IPS-15b (cell line): ENCODE results near the gene MAP1LC3C.
"Not testable (repeated sequence)": the region's sequence is repeated elsewhere in the genome, so short reads cannot be mapped to it uniquely, and the experiment has no call there.

Experiments used
- H3K27me3 ChIP-seq: one replicate; pipeline ENCODE4 v1.6.1; 2013; ENCODE audit warnings: low read length; ENCODE audit not compliant: control insufficient read depth, insufficient read depth
- H3K36me3 ChIP-seq: one replicate; pipeline ENCODE4 v1.6.1; 2013; ENCODE audit warnings: low read length; ENCODE audit not compliant: control insufficient read depth, insufficient read depth
- H3K4me1 ChIP-seq: one replicate; pipeline ENCODE4 v1.6.1; 2013; ENCODE audit warnings: mild to moderate bottlenecking, low read length; ENCODE audit not compliant: control insufficient read depth, insufficient read depth
- H3K4me3 ChIP-seq: one replicate; pipeline ENCODE4 v1.5.1; 2013; ENCODE audit warnings: low read depth, low read length
- H3K9ac ChIP-seq: one replicate; pipeline ENCODE4 v1.6.1; 2013; ENCODE audit warnings: low read depth, mild to moderate bottlenecking, low read length
- H3K9me3 ChIP-seq: one replicate; pipeline ENCODE4 v1.6.1; 2013; ENCODE audit warnings: mild to moderate bottlenecking, low read length; ENCODE audit not compliant: control insufficient read depth, insufficient read depth

The MAP1LC3C gene

GRCh38 chr1:241990040-241990439 is 8.9 kb downstream of the MAP1LC3C start:
- Histone ChIP-seq H3K36me3 (no peaks in the 10 kb centered on the region), H3K9me3 (no peaks in the 10 kb centered on the region), H3K4me3 (no peak overlapping the region), H3K9ac (no peak overlapping the region), H3K4me1 (no peaks in the 10 kb centered on the region), H3K27me3 (no peaks in the 10 kb centered on the region)

GRCh38 chr1:241988389-241988930 is 10.4 kb downstream of the MAP1LC3C start:
- H3K27me3 ChIP-seq, H3K36me3 ChIP-seq, H3K9ac ChIP-seq, H3K4me3 ChIP-seq, H3K4me1 ChIP-seq, H3K9me3 ChIP-seq: not testable (repeated sequence)

DNA sequence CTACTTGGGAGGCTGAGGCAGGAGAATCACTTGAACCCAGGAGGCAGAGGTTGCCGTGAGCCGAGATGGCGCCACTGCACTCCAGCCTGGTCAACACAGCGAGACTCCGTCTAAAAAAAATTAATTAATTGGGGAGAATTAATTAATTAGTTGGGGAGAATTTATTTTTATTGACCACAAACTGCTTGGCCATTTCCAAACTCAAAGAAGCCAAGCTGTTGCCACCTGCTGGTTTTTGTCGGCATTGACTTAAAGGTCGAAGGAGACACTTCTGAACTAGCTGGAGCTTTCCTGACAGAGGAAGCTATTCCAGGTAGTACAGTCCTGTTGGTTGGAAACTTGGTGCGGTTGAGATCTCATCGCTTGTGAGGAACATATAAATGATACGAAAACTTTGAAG is 13.1 kb downstream of the MAP1LC3C start:
- Histone ChIP-seq H3K9me3 (no peaks in the 10 kb centered on the region), H3K36me3 (no peaks in the 10 kb centered on the region), H3K4me3 (no peak overlapping the region), H3K27me3 (no peaks in the 10 kb centered on the region), H3K9ac (no peak overlapping the region), H3K4me1 (no peaks in the 10 kb centered on the region)

GRCh38 chr1:241979926-241980325 is 19.0 kb downstream of the MAP1LC3C start:
- H3K9me3 ChIP-seq: no peaks in the 10 kb centered on the region
- H3K27me3 ChIP-seq: no peaks in the 10 kb centered on the region
- H3K4me3 ChIP-seq: no peak overlapping the region
- no peaks in the 10 kb centered on the region for H3K4me1 ChIP-seq
- H3K9ac ChIP-seq: no peak overlapping the region
- H3K36me3 ChIP-seq: no peaks in the 10 kb centered on the region

GRCh38 chr1:241979071-241979470 is 19.8 kb downstream of the MAP1LC3C start:
- no peaks in the 10 kb centered on the region for H3K27me3 ChIP-seq
- no peak overlapping the region for H3K4me3 ChIP-seq
- no peak overlapping the region for H3K9ac ChIP-seq
- no peaks in the 10 kb centered on the region for H3K36me3 ChIP-seq
- H3K4me1 ChIP-seq: no peaks in the 10 kb centered on the region
- no peaks in the 10 kb centered on the region for H3K9me3 ChIP-seq

DNA sequence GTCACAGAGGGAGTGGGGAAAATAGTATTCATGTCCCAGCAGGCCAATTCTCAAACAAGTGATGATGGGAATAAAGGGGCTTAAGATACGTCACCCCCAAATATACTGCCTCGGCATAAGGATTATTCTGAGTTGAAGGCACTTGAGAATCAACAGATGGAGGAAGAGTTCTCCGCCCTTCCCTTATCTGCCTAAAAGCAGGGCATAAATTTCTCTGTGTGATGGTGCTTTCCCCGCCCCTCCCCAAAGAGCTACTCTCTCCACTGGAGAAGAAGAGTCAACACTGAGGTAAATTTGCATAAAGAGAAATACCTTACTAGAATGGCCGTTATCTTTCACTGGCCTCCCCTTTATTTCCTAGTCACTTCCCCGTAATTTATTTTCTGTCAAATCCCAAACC is 22.7 kb downstream of the MAP1LC3C start:
- Histone ChIP-seq H3K36me3 (no peaks in the 10 kb centered on the region), H3K9ac (no peak overlapping the region), H3K9me3 (no peaks in the 10 kb centered on the region), H3K4me1 (no peaks in the 10 kb centered on the region), H3K4me3 (no peak overlapping the region), H3K27me3 (no peaks in the 10 kb centered on the region)

GRCh38 chr1:241972703-241973369 is 26.1 kb downstream of the MAP1LC3C start:
- no peak overlapping the region for H3K9ac ChIP-seq
- H3K9me3 ChIP-seq: no peaks in the 10 kb centered on the region
- no peak overlapping the region for H3K4me3 ChIP-seq
- peaks cover 2% of the 10 kb centered on the region for H3K4me1 ChIP-seq
- H3K36me3 ChIP-seq: no peaks in the 10 kb centered on the region
- no peaks in the 10 kb centered on the region for H3K27me3 ChIP-seq

GRCh38 chr1:241968611-241969010 is 30.3 kb downstream of the MAP1LC3C start:
- no peak overlapping the region for H3K4me3 ChIP-seq
- no peaks in the 10 kb centered on the region for H3K27me3 ChIP-seq
- peaks cover 2% of the 10 kb centered on the region for H3K4me1 ChIP-seq
- no peaks in the 10 kb centered on the region for H3K9me3 ChIP-seq
- H3K9ac ChIP-seq: no peak overlapping the region
- no peaks in the 10 kb centered on the region for H3K36me3 ChIP-seq

DNA sequence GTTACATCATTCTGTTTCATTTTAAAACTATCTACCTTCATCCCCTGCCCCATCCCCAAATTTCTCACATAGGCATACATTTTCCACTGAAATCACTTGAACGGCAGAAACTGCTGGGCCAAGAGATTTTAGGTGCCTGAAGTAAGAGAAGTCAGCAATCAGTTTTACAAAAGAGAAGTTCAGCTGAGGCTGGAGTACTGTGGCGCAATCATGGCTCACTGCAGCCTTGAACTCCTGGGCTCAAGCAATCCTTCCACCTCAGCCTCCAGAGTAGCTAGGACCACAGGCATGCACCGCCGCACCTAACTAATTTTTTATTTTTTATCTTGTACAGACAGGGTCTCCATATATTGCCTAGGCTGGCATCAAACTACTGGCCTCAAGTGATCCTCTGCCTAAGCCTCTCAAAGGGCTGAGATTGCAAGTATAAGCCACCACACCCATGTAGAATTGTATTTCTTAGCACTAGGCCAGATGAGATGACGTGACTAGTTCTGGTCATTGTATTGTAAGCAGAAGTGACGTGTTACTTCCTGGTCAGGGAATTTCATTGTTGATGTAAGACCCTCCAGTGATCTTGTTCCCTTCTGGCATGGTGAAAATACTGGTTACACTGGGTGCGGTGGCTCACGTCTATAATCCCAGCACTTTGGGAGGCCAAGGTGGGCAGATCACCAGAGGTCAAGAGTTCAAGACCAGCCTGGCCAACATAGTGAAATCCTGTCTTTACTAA is 34.2 kb downstream of the MAP1LC3C start:
- Histone ChIP-seq H3K4me3 (no peak overlapping the region), H3K9ac (no peak overlapping the region), H3K4me1 (peaks cover under 1% of the 10 kb centered on the region), H3K27me3 (no peaks in the 10 kb centered on the region), H3K36me3 (no peaks in the 10 kb centered on the region), H3K9me3 (no peaks in the 10 kb centered on the region)

GRCh38 chr1:241963722-241964121 is 35.2 kb downstream of the MAP1LC3C start:
- no peak overlapping the region for H3K4me3 ChIP-seq
- H3K36me3 ChIP-seq: no peaks in the 10 kb centered on the region
- no peaks in the 10 kb centered on the region for H3K4me1 ChIP-seq
- no peak overlapping the region for H3K9ac ChIP-seq
- H3K9me3 ChIP-seq: no peaks in the 10 kb centered on the region
- H3K27me3 ChIP-seq: no peaks in the 10 kb centered on the region

GRCh38 chr1:241962153-241962552 is 36.7 kb downstream of the MAP1LC3C start:
- H3K4me3 ChIP-seq: no peak overlapping the region
- no peaks in the 10 kb centered on the region for H3K27me3 ChIP-seq
- no peaks in the 10 kb centered on the region for H3K4me1 ChIP-seq
- H3K36me3 ChIP-seq: no peaks in the 10 kb centered on the region
- no peak overlapping the region for H3K9ac ChIP-seq
- H3K9me3 ChIP-seq: no peaks in the 10 kb centered on the region
